Measurements from ENCODE around the gene TENT5D. TPM values are rescaled to one million over a fixed set of nuclear protein-coding genes. Genes with fewer than 3 reads are reported as not detected.
"Not testable (repeated sequence)": the region's sequence is repeated elsewhere in the genome, so short reads cannot be mapped to it uniquely, and the experiment has no call there.

The TENT5D gene
- total and polyA plus RNA-seq, 4 experiments from 2014 or later: not detected

- no peaks in the 10 kb centered on the region for H3K36me3 ChIP-seq (ENCODE audit: insufficient read depth, low read length)
- H3K27me3 Mint-ChIP-seq: no peaks in the 10 kb centered on the region
- no peaks in the 10 kb centered on the region for H3K9me3 ChIP-seq (ENCODE audit: control insufficient read depth in 1 of 2, low read length in 2 of 2)
- H3K4me1 Mint-ChIP-seq: no peaks in the 10 kb centered on the region
- no peak overlapping the region for H3K27ac ChIP-seq (ENCODE audit: low read depth, low read length)
- H3K4me3 Mint-ChIP-seq: no peak overlapping the region
- no peaks in the 10 kb centered on the region for H3K4me1 ChIP-seq (ENCODE audit: insufficient read depth, low read length)
- no peak for DNase-seq
- no peaks in the 10 kb centered on the region for H3K36me3 Mint-ChIP-seq
- POLR2A ChIA-PET (ENCODE audit: partially characterized antibody): no interaction called here
- peaks cover 0 to 6% (median 0%) of the 10 kb centered on the region in 8 donors for H3K9me3 Mint-ChIP-seq
- H3K27ac Mint-ChIP-seq: no peak overlapping the region
- CTCF ChIA-PET (ENCODE audit: partially characterized antibody): no interaction called here
- no peaks in the 10 kb centered on the region for H3K27me3 ChIP-seq (ENCODE audit: insufficient read depth, low read length)
- intact Hi-C loops (cut with micrococcal nuclease): no loop called here
- no peak overlapping the region for H3K4me3 ChIP-seq (ENCODE audit: low read length in 2 of 2)
Observed at GRCh38 chrX:80432441-80432840, 12.2 kb downstream of the TENT5D start.

DNA sequence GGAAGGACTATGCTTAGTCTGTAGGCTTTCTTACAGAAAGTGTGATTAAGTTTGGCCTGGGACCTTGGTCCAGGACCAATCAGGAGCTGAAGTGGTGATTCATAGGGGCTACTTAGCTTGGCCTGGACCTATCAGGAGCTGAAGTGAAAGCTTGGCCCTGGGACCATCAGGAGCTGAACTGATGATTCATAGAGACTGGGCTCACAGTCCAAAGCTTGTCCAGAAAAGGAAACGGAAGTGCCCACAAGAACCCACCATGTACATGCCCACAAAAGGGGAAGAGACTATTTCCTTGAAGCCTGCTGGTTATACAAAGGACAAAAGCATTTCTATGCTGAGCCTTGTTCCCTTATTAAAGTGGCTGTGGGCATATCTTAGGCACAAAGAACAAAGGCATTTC is 12.6 kb downstream of the TENT5D start:
- Histone ChIP-seq H3K27ac (ENCODE audit: low read depth, low read length) (no peak overlapping the region), H3K4me3 (ENCODE audit: low read length in 2 of 2) (no peak overlapping the region), H3K9me3 (ENCODE audit: control insufficient read depth in 1 of 2, low read length in 2 of 2) (no peaks in the 10 kb centered on the region), H3K36me3 (ENCODE audit: insufficient read depth, low read length) (no peaks in the 10 kb centered on the region), H3K27me3 (ENCODE audit: insufficient read depth, low read length) (no peaks in the 10 kb centered on the region), H3K4me1 (ENCODE audit: insufficient read depth, low read length) (no peaks in the 10 kb centered on the region)
- no peak for DNase-seq
- CTCF ChIA-PET (ENCODE audit: partially characterized antibody): no interaction called here
- no peaks in the 10 kb centered on the region for H3K4me1 Mint-ChIP-seq
- H3K36me3 Mint-ChIP-seq: no peaks in the 10 kb centered on the region
- intact Hi-C loops (cut with micrococcal nuclease): no loop called here
- no peak overlapping the region for H3K4me3 Mint-ChIP-seq
- H3K9me3 Mint-ChIP-seq: peaks cover 0 to 6% (median 0%) of the 10 kb centered on the region in 8 donors
- POLR2A ChIA-PET (ENCODE audit: partially characterized antibody): no interaction called here
- no peak overlapping the region for H3K27ac Mint-ChIP-seq
- no peaks in the 10 kb centered on the region for H3K27me3 Mint-ChIP-seq

- H3K36me3 ChIP-seq (ENCODE audit: insufficient read depth, low read length); DNase-seq; H3K4me1 ChIP-seq (ENCODE audit: insufficient read depth, low read length); H3K4me3 ChIP-seq (ENCODE audit: low read length in 2 of 2); H3K36me3 Mint-ChIP-seq; H3K4me3 Mint-ChIP-seq; H3K4me1 Mint-ChIP-seq; POLR2A ChIA-PET (ENCODE audit: partially characterized antibody); H3K27ac Mint-ChIP-seq; H3K9me3 ChIP-seq (ENCODE audit: control insufficient read depth in 1 of 2, low read length in 2 of 2); H3K27me3 ChIP-seq (ENCODE audit: insufficient read depth, low read length); H3K27ac ChIP-seq (ENCODE audit: low read depth, low read length); H3K27me3 Mint-ChIP-seq; intact Hi-C loops (cut with micrococcal nuclease); CTCF ChIA-PET (ENCODE audit: partially characterized antibody): not testable (repeated sequence)
- H3K9me3 Mint-ChIP-seq: peaks cover 0 to 18% (median 8%) of the 10 kb centered on the region in 8 donors
Observed at GRCh38 chrX:80468166-80468565, 47.9 kb downstream of the TENT5D start.

DNA sequence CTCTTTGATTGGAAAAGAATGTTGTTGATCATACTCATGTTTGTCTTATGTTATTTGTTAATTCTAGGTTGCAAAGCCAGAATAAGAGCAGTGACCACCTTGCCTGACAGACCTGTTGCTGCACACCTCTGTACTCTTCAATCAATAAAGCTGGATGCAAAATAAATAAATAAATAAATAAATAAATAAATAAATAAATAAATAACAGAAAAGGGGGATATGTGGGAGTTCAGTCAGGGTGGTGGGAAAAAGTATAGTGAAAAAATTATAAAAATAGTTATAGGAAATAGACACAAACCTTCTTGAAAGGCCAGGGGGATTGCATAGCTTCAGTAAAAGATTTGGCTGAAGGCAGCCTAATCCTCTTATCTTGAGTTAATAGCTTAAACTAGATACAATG is 51.3 kb downstream of the TENT5D start:
- H3K4me1 ChIP-seq (ENCODE audit: insufficient read depth, low read length): no peaks in the 10 kb centered on the region
- Mint-ChIP-seq H3K27me3 (no peaks in the 10 kb centered on the region), H3K36me3 (no peaks in the 10 kb centered on the region), H3K9me3 (peaks cover 0 to 18% (median 13%) of the 10 kb centered on the region in 8 donors), H3K4me1 (no peaks in the 10 kb centered on the region), H3K4me3 (no peak overlapping the region), H3K27ac (no peak overlapping the region)
- no peak overlapping the region for H3K4me3 ChIP-seq (ENCODE audit: low read length in 2 of 2)
- no peaks in the 10 kb centered on the region for H3K36me3 ChIP-seq (ENCODE audit: insufficient read depth, low read length)
- ChIA-PET CTCF (ENCODE audit: partially characterized antibody) (no interaction called here), POLR2A (ENCODE audit: partially characterized antibody) (no interaction called here)
- no peaks in the 10 kb centered on the region for H3K9me3 ChIP-seq (ENCODE audit: control insufficient read depth in 1 of 2, low read length in 2 of 2)
- no peak overlapping the region for H3K27ac ChIP-seq (ENCODE audit: low read depth, low read length)
- DNase-seq: no peak
- no peaks in the 10 kb centered on the region for H3K27me3 ChIP-seq (ENCODE audit: insufficient read depth, low read length)
- intact Hi-C loops (cut with micrococcal nuclease): no loop called here

DNA sequence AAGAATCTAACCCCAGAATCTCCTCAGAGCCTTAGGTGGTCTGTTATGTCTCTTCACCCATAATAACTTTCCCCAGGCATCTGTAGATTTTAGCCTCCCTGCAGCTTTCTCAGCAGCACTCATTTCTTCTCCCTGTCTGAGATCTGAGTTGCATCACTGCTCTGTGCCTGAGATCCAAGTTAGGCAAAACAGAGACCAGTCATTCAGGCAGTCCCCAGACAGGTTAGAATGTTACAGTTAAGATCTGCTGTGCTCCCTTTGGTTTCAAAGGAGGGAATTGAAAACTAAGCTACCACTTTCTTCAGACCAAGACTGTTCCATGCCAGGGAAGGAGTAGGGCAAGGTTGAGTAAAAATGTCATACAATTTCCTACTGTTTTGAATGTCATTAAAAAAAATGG is 65.3 kb downstream of the TENT5D start:
- Histone ChIP-seq H3K4me1 (ENCODE audit: insufficient read depth, low read length) (no peaks in the 10 kb centered on the region), H3K27ac (ENCODE audit: low read depth, low read length) (no peak overlapping the region), H3K36me3 (ENCODE audit: insufficient read depth, low read length) (no peaks in the 10 kb centered on the region), H3K27me3 (ENCODE audit: insufficient read depth, low read length) (no peaks in the 10 kb centered on the region), H3K9me3 (ENCODE audit: control insufficient read depth in 1 of 2, low read length in 2 of 2) (no peaks in the 10 kb centered on the region), H3K4me3 (ENCODE audit: low read length in 2 of 2) (no peak overlapping the region)
- DNase-seq: no peak
- H3K4me3 Mint-ChIP-seq: no peak overlapping the region
- no peaks in the 10 kb centered on the region for H3K27me3 Mint-ChIP-seq
- H3K36me3 Mint-ChIP-seq: no peaks in the 10 kb centered on the region
- intact Hi-C loops (cut with micrococcal nuclease): no loop called here
- CTCF ChIA-PET (ENCODE audit: partially characterized antibody): no interaction called here
- H3K27ac Mint-ChIP-seq: no peak overlapping the region
- H3K9me3 Mint-ChIP-seq: peaks cover 0 to 5% (median 0%) of the 10 kb centered on the region in 8 donors
- POLR2A ChIA-PET (ENCODE audit: partially characterized antibody): no interaction called here
- H3K4me1 Mint-ChIP-seq: no peaks in the 10 kb centered on the region

DNA sequence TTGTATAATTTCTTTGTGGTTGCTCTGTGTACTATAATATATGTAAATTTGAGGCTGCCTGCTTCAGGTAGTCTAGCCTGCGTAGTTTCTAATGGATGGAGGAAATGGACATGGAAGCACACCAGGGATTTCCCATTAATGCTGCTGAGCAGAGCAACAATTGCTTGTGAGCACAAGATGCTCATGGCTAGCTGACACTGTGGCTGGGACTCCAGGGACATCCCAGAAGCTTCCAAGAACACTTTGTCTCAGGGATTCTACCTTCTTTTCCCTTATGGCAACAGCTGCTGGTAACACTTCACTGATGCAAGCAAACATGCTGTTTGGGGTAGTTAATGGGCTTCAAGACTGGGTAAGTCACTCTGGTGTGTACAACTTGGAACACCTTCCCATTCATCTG is 66.1 kb downstream of the TENT5D start:
- no peaks in the 10 kb centered on the region for H3K36me3 ChIP-seq (ENCODE audit: insufficient read depth, low read length)
- Mint-ChIP-seq H3K27me3 (no peaks in the 10 kb centered on the region), H3K9me3 (peaks cover 0 to 7% (median 0%) of the 10 kb centered on the region in 8 donors), H3K27ac (no peak overlapping the region), H3K4me1 (no peaks in the 10 kb centered on the region), H3K4me3 (no peak overlapping the region), H3K36me3 (no peaks in the 10 kb centered on the region)
- no peak for DNase-seq
- intact Hi-C loops (cut with micrococcal nuclease): no loop called here
- ChIA-PET POLR2A (ENCODE audit: partially characterized antibody) (no interaction called here), CTCF (ENCODE audit: partially characterized antibody) (no interaction called here)
- no peaks in the 10 kb centered on the region for H3K27me3 ChIP-seq (ENCODE audit: insufficient read depth, low read length)
- no peak overlapping the region for H3K4me3 ChIP-seq (ENCODE audit: low read length in 2 of 2)
- no peaks in the 10 kb centered on the region for H3K9me3 ChIP-seq (ENCODE audit: control insufficient read depth in 1 of 2, low read length in 2 of 2)
- H3K27ac ChIP-seq (ENCODE audit: low read depth, low read length): no peak overlapping the region
- H3K4me1 ChIP-seq (ENCODE audit: insufficient read depth, low read length): no peaks in the 10 kb centered on the region

- H3K27ac Mint-ChIP-seq: no peak overlapping the region
- CTCF ChIA-PET (ENCODE audit: partially characterized antibody): no interaction called here
Observed at GRCh38 chrX:80489166-80489565, 68.9 kb downstream of the TENT5D start.

More at GRCh38 chrX:80489166-80489565, 68.9 kb downstream of the TENT5D start:
- H3K9me3 Mint-ChIP-seq: peaks cover 0 to 7% (median 0%) of the 10 kb centered on the region in 8 donors
- H3K27me3 Mint-ChIP-seq: no peaks in the 10 kb centered on the region
- H3K36me3 Mint-ChIP-seq: no peaks in the 10 kb centered on the region
- no peak overlapping the region for H3K4me3 ChIP-seq (ENCODE audit: low read length in 2 of 2)
- no peak overlapping the region for H3K27ac ChIP-seq (ENCODE audit: low read depth, low read length)
- no peaks in the 10 kb centered on the region for H3K4me1 ChIP-seq (ENCODE audit: insufficient read depth, low read length)
- H3K9me3 ChIP-seq (ENCODE audit: control insufficient read depth in 1 of 2, low read length in 2 of 2): no peaks in the 10 kb centered on the region
- POLR2A ChIA-PET (ENCODE audit: partially characterized antibody): no interaction called here
- no peaks in the 10 kb centered on the region for H3K4me1 Mint-ChIP-seq
- intact Hi-C loops (cut with micrococcal nuclease): no loop called here
- H3K27me3 ChIP-seq (ENCODE audit: insufficient read depth, low read length): no peaks in the 10 kb centered on the region
- H3K36me3 ChIP-seq (ENCODE audit: insufficient read depth, low read length): no peaks in the 10 kb centered on the region
- H3K4me3 Mint-ChIP-seq: no peak overlapping the region
- DNase-seq: no peak

Measured in CD4-positive, alpha-beta memory T cell (primary cell).